ENCODE measurements around the gene KRTAP6-2. TPM values are rescaled to one million over a fixed set of nuclear protein-coding genes. Genes with fewer than 3 reads are reported as not detected.

Gene KRTAP6-2
- total and polyA plus RNA-seq, 2 donors (not counting 1 experiment from before 2014, with no cell fraction given): not detected

- CTCF ChIA-PET: no interaction called here
- Histone ChIP-seq H3K4me1 (ENCODE audit: control insufficient read depth in 2 of 2, insufficient read depth in 2 of 2, low read length in 2 of 2) (no peaks in the 10 kb centered on the region), H4K20me1 (ENCODE audit: control insufficient read depth, insufficient read depth, low read length, poor library complexity, severe bottlenecking) (no peaks in the 10 kb centered on the region), H3K4me3 (ENCODE audit: control extremely low read depth in 1 of 5, extremely low read depth in 1 of 5, insufficient read depth in 1 of 5, low read depth in 2 of 5, low read length in 4 of 5) (no peak overlapping the region), H3K27me3 (replicated peaks in 1 of 4; ENCODE audit: control extremely low read depth in 1 of 4, control insufficient read depth in 3 of 4, insufficient read depth in 4 of 4, low read length in 3 of 4) (no peaks in the 10 kb centered on the region), H3K9ac (ENCODE audit: low read length) (no peak overlapping the region), H3K9me3 (ENCODE audit: control extremely low read depth in 1 of 3, control insufficient read depth in 2 of 3, insufficient read depth in 1 of 3, low read length in 2 of 3) (no peaks in the 10 kb centered on the region), H3K27ac (ENCODE audit: low read length in 2 of 2) (no peak overlapping the region), H3K4me2 (replicated peaks; ENCODE audit: low read depth, low read length, poor library complexity, severe bottlenecking) (no peak overlapping the region), H2AFZ (ENCODE audit: insufficient read depth, low read depth, low read length, poor library complexity, severe bottlenecking) (no peak overlapping the region), H3K79me2 (ENCODE audit: control insufficient read depth, insufficient read depth, low read length) (no peaks in the 10 kb centered on the region), H3K36me3 (replicated peaks in 1 of 2; ENCODE audit: control extremely low read depth in 1 of 2, control insufficient read depth in 1 of 2, extremely low read depth in 1 of 2, insufficient read depth in 2 of 2, low read length in 1 of 2) (no peaks in the 10 kb centered on the region)
- ATAC-seq (ENCODE audit: low read depth): no peak
- no peaks in the 10 kb centered on the region for H3K27me3 Mint-ChIP-seq
- 100% methylated on average over 1 of the region's 2 CpGs for WGBS (ENCODE audit: insufficient coverage)
- no peak for TF ChIP-seq EZH2 (IDR thresholded peaks at IDR 0.05; ENCODE audit: borderline replicate concordance, insufficient read depth, low read depth, low read length, poor library complexity, severe bottlenecking)
- TF ChIP-seq CTCF (IDR thresholded peaks at IDR 0.05): no peak
- no peaks in the 10 kb centered on the region for H3K9me3 Mint-ChIP-seq (ENCODE audit: insufficient read depth)
- DNase-seq: no peak
- H3K27ac Mint-ChIP-seq: no peak overlapping the region
- intact Hi-C loops (cut with micrococcal nuclease): no loop called here
- H3K4me3 Mint-ChIP-seq: no peak overlapping the region
- POLR2A ChIA-PET: no interaction called here
- no peaks in the 10 kb centered on the region for H3K4me1 Mint-ChIP-seq
Measured at GRCh38 chr21:30561957-30562356, 36.7 kb downstream of the KRTAP6-2 start.

GRCh38 chr21:30561264-30561895, 37.3 kb downstream of the KRTAP6-2 start, which contains the start of gene KRTAP19-7:
Gene KRTAP19-7 (minus strand): TSS chr21:30561314. CDS start chr21:30561289, 25 bp downstream.
- no peaks in the 10 kb centered on the region for H3K4me1 ChIP-seq (ENCODE audit: control insufficient read depth in 2 of 2, insufficient read depth in 2 of 2, low read length in 2 of 2)
- H4K20me1 ChIP-seq (ENCODE audit: control insufficient read depth, insufficient read depth, low read length, poor library complexity, severe bottlenecking): no peaks in the 10 kb centered on the region
- H3K27ac ChIP-seq (ENCODE audit: low read length in 2 of 2): no peak within 1 kb of the TSS
- DNase-seq (no peak), ATAC-seq (ENCODE audit: low read depth) (no peak)
- WGBS (ENCODE audit: insufficient coverage): no CpG with 5 or more reads among the region's 2 CpGs
- no peaks in the 10 kb centered on the region for H3K27me3 Mint-ChIP-seq
- H3K4me3 ChIP-seq (ENCODE audit: control extremely low read depth in 1 of 5, extremely low read depth in 1 of 5, insufficient read depth in 1 of 5, low read depth in 2 of 5, low read length in 4 of 5): no peak within 1 kb of the TSS
- no peak within 1 kb of the TSS for H3K4me3 Mint-ChIP-seq
- POLR2A ChIA-PET: no interaction called here
- H2AFZ ChIP-seq (ENCODE audit: insufficient read depth, low read depth, low read length, poor library complexity, severe bottlenecking): no peak within 1 kb of the TSS
- H3K9ac ChIP-seq (ENCODE audit: low read length): no peak within 1 kb of the TSS
- no peaks in the 10 kb centered on the region for H3K36me3 ChIP-seq (replicated peaks in 1 of 2; ENCODE audit: control extremely low read depth in 1 of 2, control insufficient read depth in 1 of 2, extremely low read depth in 1 of 2, insufficient read depth in 2 of 2, low read length in 1 of 2)
- no peak within 1 kb of the TSS for H3K27ac Mint-ChIP-seq
- no peaks in the 10 kb centered on the region for H3K9me3 Mint-ChIP-seq (ENCODE audit: insufficient read depth)
- intact Hi-C loops (cut with micrococcal nuclease): no loop called here
- TF ChIP-seq CTCF (IDR thresholded peaks at IDR 0.05) (no peak), EZH2 (IDR thresholded peaks at IDR 0.05; ENCODE audit: borderline replicate concordance, insufficient read depth, low read depth, low read length, poor library complexity, severe bottlenecking) (no peak)
- H3K4me2 ChIP-seq (replicated peaks; ENCODE audit: low read depth, low read length, poor library complexity, severe bottlenecking): no peak within 1 kb of the TSS
- H3K27me3 ChIP-seq (replicated peaks in 1 of 4; ENCODE audit: control extremely low read depth in 1 of 4, control insufficient read depth in 3 of 4, insufficient read depth in 4 of 4, low read length in 3 of 4): no peaks in the 10 kb centered on the region
- H3K4me1 Mint-ChIP-seq: no peaks in the 10 kb centered on the region
- CTCF ChIA-PET: no interaction called here
- peaks cover 0 to 2% (median 0%) of the 10 kb centered on the region in 3 donors for H3K9me3 ChIP-seq (ENCODE audit: control extremely low read depth in 1 of 3, control insufficient read depth in 2 of 3, insufficient read depth in 1 of 3, low read length in 2 of 3)
- H3K79me2 ChIP-seq (ENCODE audit: control insufficient read depth, insufficient read depth, low read length): no peaks in the 10 kb centered on the region
